SK-N-SH (cell line): ENCODE data around the gene FGD4.

Experiments
- CTCF ChIP-seq: fragments of 200-600 bp; sonication (generic); IDR thresholded peaks from 2 replicates; pipeline ENCODE4 v1.6.1; 2017; ENCODE audit warnings: antibody characterized with exemption, mild to moderate bottlenecking, moderate library complexity
- EP300 ChIP-seq, 2 experiments: IDR thresholded peaks; 2 replicates each; pipeline versions ENCODE4 v1.4.0 to v1.6.1; 2012; ENCODE audit warnings: borderline replicate concordance in 1 of 2, low read depth in 1 of 2, low read length in 1 of 2
- EZH2phosphoT487 ChIP-seq: fragments of 200-600 bp; sonication (generic); IDR thresholded peaks from 2 replicates; pipeline ENCODE4 v1.6.1; 2017; ENCODE audit warnings: low read depth, mixed run types, mild to moderate bottlenecking, antibody characterized with exemption, moderate library complexity, borderline replicate concordance
- GABPA ChIP-seq: IDR thresholded peaks from 2 replicates; pipeline ENCODE4 v1.4.0; 2012; ENCODE audit warnings: low read depth, mild to moderate bottlenecking
- JUND ChIP-seq: IDR thresholded peaks from 2 replicates; pipeline ENCODE4 v1.4.0; 2012
- MEF2A ChIP-seq: IDR thresholded peaks from 2 replicates; pipeline ENCODE4 v1.4.0; 2012; ENCODE audit warnings: low read depth, borderline replicate concordance
- POLR2AphosphoS5 ChIP-seq: IDR thresholded peaks from 2 replicates; pipeline ENCODE4 v1.6.1; 2012; ENCODE audit warnings: low read depth, low read length
- REST ChIP-seq: IDR thresholded peaks from 2 replicates; pipeline ENCODE4 v1.6.1; 2012; ENCODE audit warnings: mild to moderate bottlenecking, low read depth, low read length, moderate library complexity
- SMC3 ChIP-seq: IDR thresholded peaks from 2 replicates; pipeline ENCODE4 v1.6.1; 2012; ENCODE audit warnings: low read depth, low read length, improper control_type of control experiment
- TAF1 ChIP-seq: IDR thresholded peaks from 2 replicates; pipeline ENCODE4 v1.6.1; 2012; ENCODE audit warnings: low read depth, mild to moderate bottlenecking, low read length, moderate library complexity, borderline replicate concordance
- TCF12 ChIP-seq: IDR thresholded peaks from 2 replicates; pipeline ENCODE4 v1.4.0; 2012
- TEAD4 ChIP-seq: IDR thresholded peaks from 2 replicates; pipeline ENCODE4 v1.4.0; 2012; ENCODE audit warnings: mild to moderate bottlenecking, borderline replicate concordance; ENCODE audit not compliant: insufficient read depth
- USF2 ChIP-seq: fragments of 150-350 bp; IDR thresholded peaks from 2 replicates; pipeline ENCODE4 v1.6.1; 2017; ENCODE audit warnings: antibody characterized with exemption, low read length, low read depth, borderline replicate concordance
- YY1 ChIP-seq: IDR thresholded peaks from 2 replicates; pipeline ENCODE4 v1.4.0; 2012; ENCODE audit warnings: low read depth, mild to moderate bottlenecking

- TF ChIP-seq EZH2phosphoT487 = no peak
- no peak for TF ChIP-seq CTCF
- no peak for TF ChIP-seq TCF12
- no peak for TF ChIP-seq TAF1
- no peak for TF ChIP-seq TEAD4
- no peak for TF ChIP-seq EP300 (IDR thresholded peaks at IDR 0.05; ENCODE audit: borderline replicate concordance in 1 of 2, low read depth in 1 of 2, low read length in 1 of 2)
- TF ChIP-seq POLR2AphosphoS5 = no peak
- no peak for TF ChIP-seq REST
- TF ChIP-seq YY1 = no peak
- no peak for TF ChIP-seq GABPA
- no peak for TF ChIP-seq JUND
- no peak for TF ChIP-seq USF2
- TF ChIP-seq SMC3 = no peak
- no peak for TF ChIP-seq MEF2A
These were observed 149.4 kb downstream of the FGD4 start for GRCh38 chr12:32548691-32549281.
